SJCRH30 (cell line): ENCODE measurements around the gene ANO1. TPM values are rescaled to one million over a fixed set of nuclear protein-coding genes. Genes with fewer than 3 reads are reported as not detected.

ENCODE experiments used
- DNase-seq, 2 experiments: peaks; one replicate each; pipeline ENCODE4 v3.0.0-alpha.2; 2015 to 2020
- H3K27ac ChIP-seq: fragments of 250-450 bp; sonication (Bioruptor Pico); 2 replicates; pipeline ENCODE4 v1.5.1; 2020; ENCODE audit warnings: mild to moderate bottlenecking, moderate library complexity
- H3K27me3 ChIP-seq: fragments of 250-450 bp; sonication (Bioruptor Pico); 2 replicates; pipeline ENCODE4 v1.5.1; 2020; ENCODE audit warnings: mild to moderate bottlenecking, moderate library complexity
- H3K36me3 ChIP-seq: fragments of 250-450 bp; sonication (Bioruptor Pico); 2 replicates; pipeline ENCODE4 v1.5.1; 2020; ENCODE audit warnings: mild to moderate bottlenecking, moderate library complexity
- H3K4me1 ChIP-seq: fragments of 250-450 bp; sonication (Bioruptor Pico); 2 replicates; pipeline ENCODE4 v1.5.1; 2020; ENCODE audit warnings: mild to moderate bottlenecking, moderate library complexity
- H3K4me3 ChIP-seq: fragments of 250-450 bp; sonication (Bioruptor Pico); 2 replicates; pipeline ENCODE4 v1.5.1; 2020; ENCODE audit warnings: mild to moderate bottlenecking, moderate library complexity
- H3K9me3 ChIP-seq: fragments of 250-450 bp; sonication (Bioruptor Pico); replicated peaks from 2 replicates; pipeline ENCODE4 v1.5.1; 2020; ENCODE audit warnings: mild to moderate bottlenecking, moderate library complexity
- total RNA-seq: library from RNA; depleted of rRNA; stranded (reverse); fragments of >200 nt; shearing (Covaris generic); gene quantifications from 2 replicates; pipeline ENCODE4 v1.2.3, GENCODE V29; 2014

ANO1 gene
- total RNA-seq, 1 experiment from 2014 or later: 0.43 TPM

GRCh38 chr11:70040452-70040851 is 37.7 kb upstream of the ANO1 start:
- Histone ChIP-seq H3K4me3 (no peak overlapping the region), H3K4me1 (no peaks in the 10 kb centered on the region), H3K27me3 (no peaks in the 10 kb centered on the region), H3K36me3 (no peaks in the 10 kb centered on the region), H3K27ac (no peak overlapping the region), H3K9me3 (no peaks in the 10 kb centered on the region)
- no peak for DNase-seq

DNA sequence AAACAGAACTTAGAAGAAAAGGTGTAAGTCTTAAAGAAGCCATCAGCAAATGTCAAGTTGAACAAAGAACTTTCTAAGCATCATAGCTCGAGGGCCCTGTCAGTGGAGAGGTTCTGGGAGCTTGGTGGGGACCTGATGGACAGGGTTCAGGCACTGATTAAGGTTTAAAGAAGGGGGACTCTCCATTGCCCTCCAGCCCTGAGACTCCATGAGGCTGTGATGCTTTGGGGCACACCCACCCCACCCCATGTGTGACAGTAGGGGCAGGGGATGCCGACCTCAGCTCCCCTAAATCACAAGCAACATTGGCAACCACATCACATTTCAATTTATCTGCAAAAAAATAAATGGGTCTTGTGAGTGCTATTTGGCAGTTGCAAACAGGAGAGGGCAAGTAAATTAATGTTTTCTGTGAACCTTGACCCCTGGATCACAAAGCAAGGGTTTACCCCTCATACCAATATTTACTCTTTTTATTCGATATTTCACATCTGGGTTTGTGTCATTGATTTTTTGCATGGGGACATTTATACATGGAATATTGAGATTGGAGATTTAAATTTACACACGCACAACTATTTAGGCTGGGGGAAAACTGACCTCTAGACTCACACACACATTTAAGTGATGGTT is 37.1 kb upstream of the ANO1 start:
- Histone ChIP-seq H3K4me1 (no peaks in the 10 kb centered on the region), H3K27me3 (no peaks in the 10 kb centered on the region), H3K9me3 (no peaks in the 10 kb centered on the region), H3K36me3 (no peaks in the 10 kb centered on the region), H3K27ac (no peak overlapping the region), H3K4me3 (no peak overlapping the region)
- no peak for DNase-seq

DNA sequence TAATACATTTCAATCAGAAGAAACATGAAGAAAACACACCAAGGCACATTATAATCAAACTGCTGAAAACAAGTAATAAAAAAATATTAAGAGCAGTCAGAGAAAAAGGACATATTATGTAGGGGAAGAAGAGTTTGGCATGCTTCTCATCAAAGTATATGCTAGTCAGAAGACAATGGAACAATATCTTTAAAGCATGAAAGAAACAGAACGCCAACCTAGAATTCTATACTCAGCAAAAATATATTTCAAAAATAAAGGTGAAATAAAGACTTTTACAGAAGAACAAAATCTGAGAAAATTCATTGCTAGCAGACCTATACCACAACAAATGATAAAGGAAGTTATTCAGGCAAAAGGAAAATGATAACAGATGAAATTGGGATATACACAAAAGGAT is 34.6 kb upstream of the ANO1 start:
- Histone ChIP-seq H3K4me1 (no peaks in the 10 kb centered on the region), H3K27ac (no peak overlapping the region), H3K27me3 (no peaks in the 10 kb centered on the region), H3K4me3 (no peak overlapping the region), H3K9me3 (no peaks in the 10 kb centered on the region), H3K36me3 (no peaks in the 10 kb centered on the region)
- DNase-seq: no peak

DNA sequence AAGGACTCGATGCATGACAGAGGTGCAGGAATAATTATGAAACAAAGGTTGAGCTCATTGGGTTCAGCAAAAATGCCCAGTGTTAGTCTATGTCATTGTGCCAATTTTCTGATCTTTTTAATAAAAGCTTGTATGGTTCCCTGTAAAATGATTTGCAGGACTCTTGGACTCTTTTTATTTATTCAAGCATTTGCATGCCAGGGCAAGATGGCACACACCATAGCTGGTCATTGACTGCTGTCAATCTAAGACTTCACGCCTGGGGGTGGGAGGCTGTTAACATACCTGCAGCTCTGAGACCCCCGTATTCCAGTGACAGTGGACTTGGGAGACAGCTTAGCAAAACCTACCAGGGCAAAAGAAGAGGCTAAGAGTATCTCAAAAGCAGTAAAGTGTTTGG is 32.0 kb upstream of the ANO1 start:
- Histone ChIP-seq H3K27me3 (no peaks in the 10 kb centered on the region), H3K4me1 (no peaks in the 10 kb centered on the region), H3K36me3 (no peaks in the 10 kb centered on the region), H3K9me3 (no peaks in the 10 kb centered on the region), H3K27ac (no peak overlapping the region), H3K4me3 (no peak overlapping the region)
- DNase-seq: no peak

GRCh38 chr11:70048279-70049024 is 29.7 kb upstream of the ANO1 start:
- no peak for DNase-seq
- Histone ChIP-seq H3K9me3 (no peaks in the 10 kb centered on the region), H3K4me3 (no peak overlapping the region), H3K27ac (no peak overlapping the region), H3K4me1 (no peaks in the 10 kb centered on the region), H3K36me3 (no peaks in the 10 kb centered on the region), H3K27me3 (no peaks in the 10 kb centered on the region)

DNA sequence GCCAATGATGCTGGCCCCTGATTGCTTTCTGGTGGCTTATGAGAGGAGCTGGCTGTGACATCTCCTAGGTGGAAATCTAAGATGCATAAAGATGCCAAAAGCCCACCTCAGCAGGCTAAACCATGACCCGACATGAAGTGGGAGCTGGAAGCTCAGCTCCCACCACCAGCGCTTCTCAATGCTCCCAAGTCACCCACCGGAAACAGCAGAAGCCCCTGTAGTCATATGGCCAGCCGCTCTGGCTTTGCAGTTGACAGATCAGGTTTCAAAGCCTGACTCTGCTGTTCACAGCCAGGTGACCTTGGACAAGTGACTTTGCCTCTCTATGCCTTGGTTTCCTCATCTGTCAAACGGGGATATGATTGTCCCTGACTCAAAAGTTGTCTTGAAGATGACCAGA is 29.1 kb upstream of the ANO1 start:
- no peak for DNase-seq

GRCh38 chr11:70050243-70050642 is 27.9 kb upstream of the ANO1 start:
- Histone ChIP-seq H3K27me3 (no peaks in the 10 kb centered on the region), H3K4me1 (no peaks in the 10 kb centered on the region), H3K9me3 (no peaks in the 10 kb centered on the region), H3K4me3 (no peak overlapping the region), H3K36me3 (no peaks in the 10 kb centered on the region), H3K27ac (no peak overlapping the region)
- no peak for DNase-seq

More for the DNA sequence above, 29.1 kb upstream of the ANO1 start:
- H3K4me3 ChIP-seq: no peak overlapping the region
- H3K9me3 ChIP-seq: no peaks in the 10 kb centered on the region
- H3K36me3 ChIP-seq: no peaks in the 10 kb centered on the region
- H3K27me3 ChIP-seq: no peaks in the 10 kb centered on the region
- H3K27ac ChIP-seq: no peak overlapping the region
- H3K4me1 ChIP-seq: no peaks in the 10 kb centered on the region

DNA sequence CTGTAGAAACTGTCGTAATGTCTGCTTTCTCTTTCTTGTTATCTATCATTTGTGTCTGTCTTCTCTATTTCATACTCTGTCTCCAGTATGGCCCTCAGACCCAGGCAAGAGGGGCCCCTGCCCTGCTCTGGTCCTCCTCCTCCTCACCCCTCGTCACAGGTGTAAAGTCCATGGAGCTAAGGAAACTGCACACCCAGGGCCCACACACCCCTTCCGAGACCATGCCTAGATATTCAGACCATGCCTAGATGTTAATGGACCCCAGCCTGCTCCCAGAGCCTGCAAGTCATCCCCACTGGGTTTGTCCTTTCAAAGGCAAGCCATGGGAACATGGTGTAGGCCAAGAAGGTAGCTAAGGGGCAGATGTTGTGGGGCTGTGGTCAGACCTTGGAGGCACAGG is 24.1 kb upstream of the ANO1 start:
- Histone ChIP-seq H3K27me3 (no peaks in the 10 kb centered on the region), H3K9me3 (no peaks in the 10 kb centered on the region), H3K36me3 (no peaks in the 10 kb centered on the region), H3K4me3 (no peak overlapping the region), H3K4me1 (no peaks in the 10 kb centered on the region), H3K27ac (no peak overlapping the region)
- DNase-seq: no peak

- H3K27me3 ChIP-seq: no peaks in the 10 kb centered on the region
- DNase-seq: no peak
- H3K4me3 ChIP-seq: no peak overlapping the region
- no peaks in the 10 kb centered on the region for H3K9me3 ChIP-seq
- H3K27ac ChIP-seq: no peak overlapping the region
- no peaks in the 10 kb centered on the region for H3K36me3 ChIP-seq
- no peaks in the 10 kb centered on the region for H3K4me1 ChIP-seq
Measured at GRCh38 chr11:70055444-70055843, 22.7 kb upstream of the ANO1 start.

DNA sequence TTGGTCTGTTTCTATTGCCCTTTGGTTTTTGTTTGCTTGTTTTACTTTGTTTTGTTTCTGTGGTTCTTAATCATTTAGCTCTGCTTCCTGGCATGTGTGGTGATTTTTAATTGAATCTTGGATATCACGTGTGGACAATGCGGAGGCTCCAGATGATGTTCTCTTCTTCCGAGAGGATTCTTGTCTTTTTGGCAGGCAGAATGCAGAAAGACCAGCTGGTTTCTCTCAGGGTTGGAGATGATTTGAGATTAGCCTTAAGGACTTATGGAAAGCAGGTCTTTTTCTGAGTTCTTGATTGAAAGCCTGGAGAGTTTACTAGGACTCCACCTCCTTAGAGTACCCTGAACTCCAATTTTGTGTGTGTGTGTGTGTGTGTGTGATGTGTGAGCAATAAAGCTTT is 21.0 kb upstream of the ANO1 start:
- no peak for DNase-seq
- Histone ChIP-seq H3K27ac (no peak overlapping the region), H3K4me1 (no peaks in the 10 kb centered on the region), H3K9me3 (no peaks in the 10 kb centered on the region), H3K27me3 (no peaks in the 10 kb centered on the region), H3K36me3 (no peaks in the 10 kb centered on the region), H3K4me3 (no peak overlapping the region)

- Histone ChIP-seq H3K4me1 (no peaks in the 10 kb centered on the region), H3K36me3 (no peaks in the 10 kb centered on the region), H3K27ac (no peak overlapping the region), H3K27me3 (no peaks in the 10 kb centered on the region), H3K9me3 (no peaks in the 10 kb centered on the region), H3K4me3 (no peak overlapping the region)
- DNase-seq: no peak
Measured at GRCh38 chr11:70059971-70060370, 18.1 kb upstream of the ANO1 start.

GRCh38 chr11:70060611-70061293 is 17.4 kb upstream of the ANO1 start:
- no peaks in the 10 kb centered on the region for H3K27me3 ChIP-seq
- no peak for DNase-seq
- no peaks in the 10 kb centered on the region for H3K36me3 ChIP-seq
- H3K9me3 ChIP-seq: no peaks in the 10 kb centered on the region
- no peaks in the 10 kb centered on the region for H3K4me1 ChIP-seq
- no peak overlapping the region for H3K27ac ChIP-seq
- no peak overlapping the region for H3K4me3 ChIP-seq

- no peak overlapping the region for H3K4me3 ChIP-seq
- H3K36me3 ChIP-seq: no peaks in the 10 kb centered on the region
- no peak for DNase-seq
- no peak overlapping the region for H3K27ac ChIP-seq
- H3K27me3 ChIP-seq: no peaks in the 10 kb centered on the region
- H3K9me3 ChIP-seq: no peaks in the 10 kb centered on the region
- no peaks in the 10 kb centered on the region for H3K4me1 ChIP-seq
Measured at GRCh38 chr11:70061734-70062133, 16.4 kb upstream of the ANO1 start.

- H3K36me3 ChIP-seq: no peaks in the 10 kb centered on the region
Measured at GRCh38 chr11:70063121-70063520, 15.0 kb upstream of the ANO1 start.

DNA sequence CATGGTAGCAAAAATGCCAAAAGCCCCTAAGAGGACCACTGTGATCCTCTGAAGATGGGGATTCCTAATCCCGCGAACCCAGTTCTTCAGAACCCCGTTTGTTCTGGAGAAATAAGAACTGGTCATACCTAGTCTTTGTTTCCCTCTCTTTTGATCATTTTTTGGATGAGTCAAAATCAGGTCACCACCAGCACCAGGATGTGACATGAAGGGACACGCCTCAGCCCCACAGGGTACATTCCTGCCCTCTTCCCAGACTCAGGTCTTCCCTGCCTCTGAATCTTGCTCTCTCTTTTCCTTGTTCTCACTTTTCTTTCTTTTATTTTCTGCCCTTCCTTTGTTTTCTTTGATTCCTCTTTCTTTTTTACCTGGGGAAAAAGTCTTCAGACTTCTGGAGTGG is 14.6 kb upstream of the ANO1 start:
- Histone ChIP-seq H3K4me1 (no peaks in the 10 kb centered on the region), H3K36me3 (no peaks in the 10 kb centered on the region), H3K27ac (no peak overlapping the region), H3K9me3 (no peaks in the 10 kb centered on the region), H3K4me3 (no peak overlapping the region), H3K27me3 (0 out of 2 replicates have a peak, but pooled peaks cover 2% of the 10 kb centered on the region)
- no peak for DNase-seq

More at GRCh38 chr11:70063121-70063520, 15.0 kb upstream of the ANO1 start:
- DNase-seq: no peak
- H3K4me3 ChIP-seq: no peak overlapping the region
- no peaks in the 10 kb centered on the region for H3K4me1 ChIP-seq
- no peak overlapping the region for H3K27ac ChIP-seq
- H3K9me3 ChIP-seq: no peaks in the 10 kb centered on the region
- no peaks in the 10 kb centered on the region for H3K27me3 ChIP-seq
